ENCODE results near the gene GSTK1. TPM values are rescaled to one million over a fixed set of nuclear protein-coding genes. Genes with fewer than 3 reads are reported as not detected.
A peak's percentile ranks its signal among the peaks of the same experiment; 100 is the strongest.

Gene GSTK1
- total and polyA plus RNA-seq, 11 donors = 123 to 349 (median 278) TPM

DNA sequence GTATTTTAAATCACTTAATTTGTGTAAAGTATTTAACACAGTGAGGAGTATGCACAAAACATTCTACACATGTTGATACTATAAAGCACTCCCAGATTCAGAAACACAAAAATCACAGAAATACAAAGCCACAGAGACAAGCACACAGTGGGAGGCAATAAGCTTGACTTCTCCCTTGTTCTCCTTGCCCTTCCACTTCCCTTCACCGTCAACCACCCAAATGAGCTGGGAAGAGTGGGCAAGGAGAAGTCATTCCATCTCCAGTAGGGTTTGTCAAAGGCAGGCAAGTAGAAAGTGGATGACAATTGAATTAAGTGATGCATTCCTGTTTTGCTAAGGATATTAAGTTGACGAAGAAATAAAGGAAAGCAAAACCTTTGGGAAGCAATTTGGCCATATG, 17.3 kb downstream of the GSTK1 start:
- DNase-seq = no peak
- ATAC-seq = no peak
- 82 to 89% (median 87%) methylated on average over 2 of the region's 2 CpGs for WGBS, 4 donors
- Histone ChIP-seq H3K4me1 (peaks cover 0 to 42% (median 20%) of the 10 kb centered on the region in 12 donors), H3K27ac (peak overlapping the region in 7 of 12 donors; percentile 47 to 81 (median 57)), H3K27me3 (no peaks in the 10 kb centered on the region), H3K9me3 (no peaks in the 10 kb centered on the region), H3K4me3 (no peak overlapping the region), H3K36me3 (no peaks in the 10 kb centered on the region)
- TF ChIP-seq POLR2A (IDR thresholded peaks at IDR 0.05) (no peak), CTCF (IDR thresholded peaks at IDR 0.05) (no peak)
- intact Hi-C loops (cut with DNase I) = loop anchor here in 2 of 10 donors (10.0 kb wide), 1 partner anchor 104 kb away; the partner anchor contains the start of gene ZYX (in 2 of the 2)

GRCh38 chr7:143281529-143281928, 18.3 kb downstream of the GSTK1 start:
- intact Hi-C loops (cut with DNase I) = loop anchor here in 2 of 10 donors (10.0 kb wide), 1 partner anchor 103 kb away; the partner anchor contains the start of gene ZYX (in 2 of the 2)
- ATAC-seq (no peak), DNase-seq (no peak)
- Histone ChIP-seq H3K4me3 (no peak overlapping the region), H3K27me3 (no peaks in the 10 kb centered on the region), H3K4me1 (peaks cover 0 to 49% (median 21%) of the 10 kb centered on the region in 12 donors), H3K36me3 (no peaks in the 10 kb centered on the region), H3K27ac (no peak overlapping the region), H3K9me3 (no peaks in the 10 kb centered on the region)
- TF ChIP-seq CTCF (IDR thresholded peaks at IDR 0.05) (no peak), POLR2A (IDR thresholded peaks at IDR 0.05) (no peak)
- 93 to 95% (median 95%) methylated on average over 2 of the region's 2 CpGs for WGBS, 4 donors

DNA sequence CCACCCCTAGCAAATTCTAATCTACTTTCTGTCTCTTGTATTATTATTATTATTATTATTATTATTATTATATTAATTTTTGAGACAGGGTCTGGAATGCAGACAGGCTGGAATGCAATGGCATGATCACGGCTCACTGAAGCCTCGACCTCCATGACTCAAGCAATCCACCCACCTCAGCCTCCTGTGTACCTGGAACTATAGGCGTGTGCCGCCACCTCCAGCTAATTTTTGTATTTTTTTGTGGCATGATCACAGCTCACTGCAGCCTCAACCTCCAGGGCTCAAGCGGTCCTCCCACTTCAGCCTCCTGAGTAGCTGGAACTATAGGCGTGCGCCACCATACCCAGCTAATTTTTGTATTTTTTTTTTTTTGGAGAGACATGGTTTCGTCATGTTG, 18.9 kb downstream of the GSTK1 start:
- ATAC-seq (no peak), DNase-seq (no peak)
- intact Hi-C loops (cut with DNase I) = loop anchor here in 2 of 10 donors (10.0 kb wide), 1 partner anchor 103 kb away; the partner anchor contains the start of gene ZYX (in 2 of the 2)
- H3K27me3 ChIP-seq = no peaks in the 10 kb centered on the region
- no peak overlapping the region for H3K4me3 ChIP-seq
- H3K9me3 ChIP-seq = no peaks in the 10 kb centered on the region
- 98 to 99% (median 98%) methylated on average over 8 of the region's 8 CpGs for WGBS, 4 donors
- no peak for TF ChIP-seq POLR2A (IDR thresholded peaks at IDR 0.05)
- TF ChIP-seq CTCF (IDR thresholded peaks at IDR 0.05) = no peak
- H3K27ac ChIP-seq = no peak overlapping the region
- peaks cover 0 to 53% (median 24%) of the 10 kb centered on the region in 12 donors for H3K4me1 ChIP-seq
- no peaks in the 10 kb centered on the region for H3K36me3 ChIP-seq

DNA sequence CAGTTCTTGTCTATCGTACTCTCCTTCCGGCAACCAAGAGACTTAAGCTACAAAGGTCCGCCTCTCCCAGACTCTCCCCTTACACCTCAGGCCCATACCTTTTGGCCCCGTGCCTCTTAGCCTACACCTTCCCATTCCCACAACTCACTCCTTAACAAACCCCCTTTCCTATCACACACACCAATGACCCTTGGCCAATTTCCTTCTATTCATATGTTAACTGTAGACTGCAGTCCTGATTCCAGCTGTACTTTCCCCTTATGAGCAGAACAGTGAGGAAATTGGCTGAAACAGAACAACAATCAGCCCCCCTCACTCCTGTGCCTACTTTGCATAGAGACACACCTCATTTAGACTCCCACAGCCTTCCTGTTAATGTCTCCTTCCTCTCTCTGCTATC, 20.1 kb downstream of the GSTK1 start:
- no peaks in the 10 kb centered on the region for H3K9me3 ChIP-seq
- H3K36me3 ChIP-seq = no peaks in the 10 kb centered on the region
- no peak overlapping the region for H3K4me3 ChIP-seq
- no peak for TF ChIP-seq CTCF (IDR thresholded peaks at IDR 0.05)
- TF ChIP-seq POLR2A (IDR thresholded peaks at IDR 0.05) = no peak
- DNase-seq = no peak
- WGBS, 4 donors = 69 to 79% (median 78%) methylated on average over 4 of the region's 4 CpGs
- ATAC-seq = no peak
- intact Hi-C loops (cut with DNase I) = loop anchor here in 2 of 10 donors (10.0 kb wide), 1 partner anchor 101 kb away; the partner anchor contains the start of gene ZYX (in 2 of the 2)
- peak overlapping the region in 3 of 12 donors; percentile 8 to 31 (median 29) for H3K27ac ChIP-seq
- H3K27me3 ChIP-seq = no peaks in the 10 kb centered on the region
- peaks cover 0 to 60% (median 30%) of the 10 kb centered on the region in 12 donors for H3K4me1 ChIP-seq

All from heart left ventricle (tissue), 16 donors.